HCT116 (cell line): Measurements from ENCODE around the gene OR4C11.

ENCODE experiments used
- EGR1 ChIP-seq: IDR thresholded peaks from 2 replicates; pipeline ENCODE4 v1.6.1; 2012; ENCODE audit warnings: low read depth
- EZH2 ChIP-seq: fragments of 200-600 bp; sonication (generic); IDR thresholded peaks from 2 replicates; pipeline ENCODE4 v1.6.1; 2017; ENCODE audit warnings: antibody characterized with exemption, mixed run types
- TF ChIP-seq, protein P1 (sequence below), 3 experiments: fragments of 200-600 bp in 1 of 3; sonication (generic) in 1 of 3; IDR thresholded peaks in 2 of 3; conservative IDR thresholded peaks in 1 of 3; 2 replicates each; pipeline ENCODE4 v1.5.1; 2012 to 2017; ENCODE audit warnings: low read depth in 2 of 3, low read length in 2 of 3, antibody characterized with exemption in 1 of 3, borderline replicate concordance in 1 of 3, control low read depth in 1 of 3, mild to moderate bottlenecking in 1 of 3, mixed read lengths in 1 of 3, mixed run types in 1 of 3, moderate library complexity in 1 of 3; ENCODE audit not compliant: insufficient read depth in 1 of 3
- TF ChIP-seq, protein P2 (sequence below): IDR thresholded peaks from 2 replicates; pipeline ENCODE4 v1.6.1; 2012; ENCODE audit warnings: low read depth
- TF ChIP-seq, protein P3 (sequence below): IDR thresholded peaks from 2 replicates; pipeline ENCODE4 v1.6.1; 2012

- TF ChIP-seq, protein P1, sequence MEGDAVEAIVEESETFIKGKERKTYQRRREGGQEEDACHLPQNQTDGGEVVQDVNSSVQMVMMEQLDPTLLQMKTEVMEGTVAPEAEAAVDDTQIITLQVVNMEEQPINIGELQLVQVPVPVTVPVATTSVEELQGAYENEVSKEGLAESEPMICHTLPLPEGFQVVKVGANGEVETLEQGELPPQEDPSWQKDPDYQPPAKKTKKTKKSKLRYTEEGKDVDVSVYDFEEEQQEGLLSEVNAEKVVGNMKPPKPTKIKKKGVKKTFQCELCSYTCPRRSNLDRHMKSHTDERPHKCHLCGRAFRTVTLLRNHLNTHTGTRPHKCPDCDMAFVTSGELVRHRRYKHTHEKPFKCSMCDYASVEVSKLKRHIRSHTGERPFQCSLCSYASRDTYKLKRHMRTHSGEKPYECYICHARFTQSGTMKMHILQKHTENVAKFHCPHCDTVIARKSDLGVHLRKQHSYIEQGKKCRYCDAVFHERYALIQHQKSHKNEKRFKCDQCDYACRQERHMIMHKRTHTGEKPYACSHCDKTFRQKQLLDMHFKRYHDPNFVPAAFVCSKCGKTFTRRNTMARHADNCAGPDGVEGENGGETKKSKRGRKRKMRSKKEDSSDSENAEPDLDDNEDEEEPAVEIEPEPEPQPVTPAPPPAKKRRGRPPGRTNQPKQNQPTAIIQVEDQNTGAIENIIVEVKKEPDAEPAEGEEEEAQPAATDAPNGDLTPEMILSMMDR (IDR thresholded peaks at IDR 0.05 in 2 of 3, conservative IDR thresholded peaks at IDR 0.05 in 1 of 3; ENCODE audit: borderline replicate concordance in 1 of 3, insufficient read depth in 1 of 3, low read depth in 2 of 3, low read length in 2 of 3), result no peak
- TF ChIP-seq, protein P2, sequence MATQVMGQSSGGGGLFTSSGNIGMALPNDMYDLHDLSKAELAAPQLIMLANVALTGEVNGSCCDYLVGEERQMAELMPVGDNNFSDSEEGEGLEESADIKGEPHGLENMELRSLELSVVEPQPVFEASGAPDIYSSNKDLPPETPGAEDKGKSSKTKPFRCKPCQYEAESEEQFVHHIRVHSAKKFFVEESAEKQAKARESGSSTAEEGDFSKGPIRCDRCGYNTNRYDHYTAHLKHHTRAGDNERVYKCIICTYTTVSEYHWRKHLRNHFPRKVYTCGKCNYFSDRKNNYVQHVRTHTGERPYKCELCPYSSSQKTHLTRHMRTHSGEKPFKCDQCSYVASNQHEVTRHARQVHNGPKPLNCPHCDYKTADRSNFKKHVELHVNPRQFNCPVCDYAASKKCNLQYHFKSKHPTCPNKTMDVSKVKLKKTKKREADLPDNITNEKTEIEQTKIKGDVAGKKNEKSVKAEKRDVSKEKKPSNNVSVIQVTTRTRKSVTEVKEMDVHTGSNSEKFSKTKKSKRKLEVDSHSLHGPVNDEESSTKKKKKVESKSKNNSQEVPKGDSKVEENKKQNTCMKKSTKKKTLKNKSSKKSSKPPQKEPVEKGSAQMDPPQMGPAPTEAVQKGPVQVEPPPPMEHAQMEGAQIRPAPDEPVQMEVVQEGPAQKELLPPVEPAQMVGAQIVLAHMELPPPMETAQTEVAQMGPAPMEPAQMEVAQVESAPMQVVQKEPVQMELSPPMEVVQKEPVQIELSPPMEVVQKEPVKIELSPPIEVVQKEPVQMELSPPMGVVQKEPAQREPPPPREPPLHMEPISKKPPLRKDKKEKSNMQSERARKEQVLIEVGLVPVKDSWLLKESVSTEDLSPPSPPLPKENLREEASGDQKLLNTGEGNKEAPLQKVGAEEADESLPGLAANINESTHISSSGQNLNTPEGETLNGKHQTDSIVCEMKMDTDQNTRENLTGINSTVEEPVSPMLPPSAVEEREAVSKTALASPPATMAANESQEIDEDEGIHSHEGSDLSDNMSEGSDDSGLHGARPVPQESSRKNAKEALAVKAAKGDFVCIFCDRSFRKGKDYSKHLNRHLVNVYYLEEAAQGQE, result no peak
- no peak for TF ChIP-seq EZH2
- TF ChIP-seq, protein P3, sequence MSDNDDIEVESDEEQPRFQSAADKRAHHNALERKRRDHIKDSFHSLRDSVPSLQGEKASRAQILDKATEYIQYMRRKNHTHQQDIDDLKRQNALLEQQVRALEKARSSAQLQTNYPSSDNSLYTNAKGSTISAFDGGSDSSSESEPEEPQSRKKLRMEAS, result no peak
- TF ChIP-seq EGR1, result no peak
Measured at GRCh38 chr11:55655096-55655495, 47.7 kb upstream of the OR4C11 start.
